Body of pancreas (tissue), 4 donors: ENCODE data around the gene KIF19.

Source experiments
- POLR2A ChIP-seq, 3 donors: fragments of 450-650 bp; IDR thresholded peaks; one replicate each; pipeline ENCODE4 v1.6.1; 2016; ENCODE audit warnings: antibody characterized with exemption in 3 of 3, mild to moderate bottlenecking in 2 of 3
- TF ChIP-seq, protein P1 (sequence below), 7 experiments: fragments of 450-650 bp in 4 of 7; fragments of 200-600 bp in 3 of 7; sonication (generic) in 3 of 7; IDR thresholded peaks; one replicate each; pipeline ENCODE4 v1.5.1; 2016 to 2019; ENCODE audit warnings: antibody characterized with exemption in 7 of 7

DNA sequence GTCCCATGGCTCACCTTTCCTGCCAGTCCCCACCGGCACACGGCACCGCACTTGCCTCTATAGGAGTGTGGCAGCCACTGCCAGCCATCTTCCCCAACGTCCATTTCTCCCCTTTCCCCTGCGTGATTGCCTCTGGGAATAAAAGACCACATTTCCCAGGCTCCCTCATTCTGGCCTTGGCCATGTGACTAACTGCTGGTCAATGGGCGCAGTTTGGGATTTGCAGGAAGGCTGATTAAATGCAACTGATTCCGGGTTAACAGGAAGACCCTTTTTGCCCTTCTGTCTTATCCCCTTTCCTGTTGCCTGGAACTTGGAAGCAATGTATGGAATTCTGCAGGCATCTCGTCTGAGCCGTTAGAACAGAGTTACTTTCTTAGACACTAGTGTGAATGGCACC is 32.7 kb downstream of the KIF19 start:
- TF ChIP-seq POLR2A (IDR thresholded peaks at IDR 0.05) = no peak
- TF ChIP-seq, protein P1, sequence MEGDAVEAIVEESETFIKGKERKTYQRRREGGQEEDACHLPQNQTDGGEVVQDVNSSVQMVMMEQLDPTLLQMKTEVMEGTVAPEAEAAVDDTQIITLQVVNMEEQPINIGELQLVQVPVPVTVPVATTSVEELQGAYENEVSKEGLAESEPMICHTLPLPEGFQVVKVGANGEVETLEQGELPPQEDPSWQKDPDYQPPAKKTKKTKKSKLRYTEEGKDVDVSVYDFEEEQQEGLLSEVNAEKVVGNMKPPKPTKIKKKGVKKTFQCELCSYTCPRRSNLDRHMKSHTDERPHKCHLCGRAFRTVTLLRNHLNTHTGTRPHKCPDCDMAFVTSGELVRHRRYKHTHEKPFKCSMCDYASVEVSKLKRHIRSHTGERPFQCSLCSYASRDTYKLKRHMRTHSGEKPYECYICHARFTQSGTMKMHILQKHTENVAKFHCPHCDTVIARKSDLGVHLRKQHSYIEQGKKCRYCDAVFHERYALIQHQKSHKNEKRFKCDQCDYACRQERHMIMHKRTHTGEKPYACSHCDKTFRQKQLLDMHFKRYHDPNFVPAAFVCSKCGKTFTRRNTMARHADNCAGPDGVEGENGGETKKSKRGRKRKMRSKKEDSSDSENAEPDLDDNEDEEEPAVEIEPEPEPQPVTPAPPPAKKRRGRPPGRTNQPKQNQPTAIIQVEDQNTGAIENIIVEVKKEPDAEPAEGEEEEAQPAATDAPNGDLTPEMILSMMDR (IDR thresholded peaks at IDR 0.05) = no peak
